NCI-H1694 (cell line): ENCODE measurements around the gene SNAPC1.
A peak's percentile ranks its signal among the peaks of the same experiment; 100 is the strongest.

Source experiments
- DNase-seq: peaks from one replicate; lab custom pipeline; 2025; lab: John Stamatoyannopoulos, UW

The SNAPC1 gene

DNA sequence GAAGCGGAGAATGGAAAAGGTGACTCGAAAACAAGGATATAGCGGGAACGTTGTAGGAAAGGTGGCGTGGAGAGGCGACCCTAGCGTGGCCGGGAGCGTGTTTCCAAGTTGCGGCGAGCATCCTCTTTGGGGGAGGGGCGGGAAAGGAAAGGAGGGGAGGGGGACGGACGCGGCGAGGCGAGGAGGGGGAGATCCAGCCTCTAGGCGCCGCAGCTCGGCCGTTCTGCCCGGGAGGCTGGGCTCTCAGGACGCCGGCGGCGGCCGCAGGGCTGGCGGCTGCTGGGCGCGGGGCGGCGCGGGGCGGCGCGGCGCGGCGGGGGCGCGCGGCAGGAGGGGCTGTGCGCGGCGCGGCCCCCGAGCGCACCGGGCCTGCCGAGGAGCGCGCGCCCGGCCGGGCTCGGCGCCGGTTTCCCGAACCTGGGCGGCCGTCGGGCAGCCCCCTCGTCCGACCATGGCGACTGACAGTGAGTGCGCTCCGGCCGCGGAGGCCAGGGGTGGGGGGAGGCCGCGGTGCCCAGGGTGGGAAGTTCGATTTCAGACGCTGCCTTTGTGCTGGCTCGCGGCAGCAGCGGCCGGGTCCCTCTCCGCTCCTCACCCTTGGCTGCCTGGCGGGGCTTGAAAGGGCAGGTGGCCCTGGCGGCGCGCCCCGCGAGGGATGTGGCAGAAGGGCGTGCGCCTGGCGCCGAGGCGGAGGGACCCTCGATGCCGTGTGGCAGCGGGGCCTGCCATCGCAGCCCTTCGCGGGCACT, 50.3 kb downstream of the SNAPC1 start, which contains the start of gene SYT16:
TSS of gene SYT16 (plus strand) at position 357 of the 749 bp plus-strand sequence.
- DNase-seq = no peak

- no peak for DNase-seq
Observed at GRCh38 chr14:61813096-61813606, 50.9 kb downstream of the SNAPC1 start.

- DNase-seq = no peak
Observed at GRCh38 chr14:61822458-61822857, 60.2 kb downstream of the SNAPC1 start.

DNA sequence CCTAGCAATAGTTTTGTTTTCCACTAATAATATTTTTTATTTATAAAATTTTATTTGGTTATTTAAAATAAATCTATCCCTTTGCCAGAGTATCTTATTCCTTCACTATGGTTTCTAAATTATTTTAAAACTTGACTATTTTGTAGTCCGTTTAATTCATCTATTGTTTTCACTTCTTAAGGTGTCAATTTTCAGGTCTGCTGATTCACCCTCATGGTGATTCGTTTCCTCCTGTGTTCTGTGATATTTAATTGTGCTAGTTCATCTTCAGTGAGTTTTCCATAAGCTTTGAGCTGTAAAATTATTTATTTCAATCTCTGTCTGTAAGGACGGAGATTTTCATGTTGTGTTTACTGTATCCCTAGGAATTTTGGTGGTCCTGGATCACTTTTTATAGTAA, 70.6 kb downstream of the SNAPC1 start:
- no peak for DNase-seq

DNA sequence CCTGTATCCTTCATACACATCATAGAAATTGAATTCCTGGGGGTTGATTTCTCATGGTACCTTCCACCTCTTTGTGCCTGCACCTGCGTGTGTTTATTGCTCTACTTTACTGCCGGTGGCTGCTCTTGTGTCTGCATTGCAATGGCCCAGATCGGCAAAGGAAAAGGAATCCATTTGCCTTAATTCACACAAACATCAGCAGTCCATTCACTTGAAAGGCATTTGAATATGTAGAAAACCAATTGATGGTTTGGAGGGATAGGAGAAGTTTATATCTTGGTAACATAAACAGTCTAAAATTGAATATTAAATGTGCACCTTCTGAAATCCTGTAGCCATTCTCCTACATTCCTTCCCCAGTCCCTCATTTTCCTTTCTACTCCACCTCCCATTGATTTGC, 74.0 kb downstream of the SNAPC1 start:
- no peak for DNase-seq

DNA sequence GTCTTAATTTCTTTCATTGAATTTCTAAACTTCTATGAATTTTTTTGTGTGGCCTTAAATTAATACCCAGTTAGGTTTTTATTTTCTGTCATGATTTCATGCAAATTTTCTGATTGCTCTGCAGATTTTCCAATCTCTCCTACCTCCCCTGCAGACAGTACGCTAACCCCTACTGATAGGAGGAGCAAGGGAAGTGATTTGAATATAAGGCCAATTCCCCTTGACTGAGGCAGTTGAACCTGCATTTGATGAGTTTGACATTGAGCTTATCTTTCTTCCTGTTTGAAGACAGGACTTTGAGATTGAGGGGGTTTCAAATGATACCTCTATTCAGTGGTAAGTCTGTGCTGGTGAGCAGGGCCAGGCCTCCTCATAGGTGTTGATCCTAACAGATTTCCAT, 74.6 kb downstream of the SNAPC1 start:
- DNase-seq = no peak

GRCh38 chr14:61837336-61838229, 75.4 kb downstream of the SNAPC1 start:
- DNase-seq = peak; percentile 83

- DNase-seq = no peak
Observed at GRCh38 chr14:61838661-61839245, 76.5 kb downstream of the SNAPC1 start.

DNA sequence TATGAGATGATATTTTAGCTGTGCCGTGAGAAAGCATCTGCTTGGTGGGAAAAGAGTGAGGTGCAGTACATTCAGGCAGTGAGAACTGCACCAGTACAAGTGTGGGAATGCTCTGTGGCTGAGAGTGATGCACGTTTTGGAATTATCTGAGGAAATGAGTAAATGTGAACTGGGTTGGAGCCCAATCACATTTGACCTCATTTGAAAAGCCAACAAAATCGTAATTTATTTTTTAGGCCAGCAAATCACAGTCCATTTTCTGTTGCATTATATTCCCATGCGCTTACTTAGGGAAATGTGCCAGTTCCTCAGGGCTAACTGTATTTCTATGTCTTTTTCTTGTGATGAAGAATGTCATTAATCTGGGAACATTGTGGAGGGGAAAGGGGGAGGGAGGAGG, 77.3 kb downstream of the SNAPC1 start:
- no peak for DNase-seq

DNA sequence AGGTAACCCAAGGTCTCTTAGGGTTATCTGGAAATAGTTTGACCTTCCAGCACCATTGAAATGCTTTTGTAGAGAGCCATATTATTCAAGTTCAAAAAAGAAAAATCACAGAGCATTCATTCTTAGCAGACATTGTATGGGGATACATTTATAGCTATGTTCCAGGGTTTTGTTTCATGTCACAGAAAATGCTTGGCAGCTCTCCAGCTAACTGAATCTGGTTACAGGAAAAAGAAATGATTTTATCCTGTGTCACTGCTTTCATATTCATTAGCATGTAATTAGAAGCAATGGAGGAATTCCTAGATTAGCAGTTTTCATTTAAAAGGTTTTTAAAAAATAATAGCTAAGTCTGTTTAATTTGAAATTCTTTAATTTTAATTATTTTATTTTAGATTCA, 78.9 kb downstream of the SNAPC1 start:
- peak; percentile 46 for DNase-seq
